ACC112 (cell line): ENCODE measurements around the gene HYAL2.
A peak's percentile ranks its signal among the peaks of the same experiment; 100 is the strongest.

Source experiments
- H2AFZ ChIP-seq: fragments of 200-600 bp; sonication (generic); one replicate; pipeline ENCODE4 v1.6.0; 2017; ENCODE audit warnings: antibody characterized with exemption, low read length; ENCODE audit not compliant: unreplicated experiment
- H3K27ac ChIP-seq: fragments of 200-600 bp; sonication (generic); 2 replicates; pipeline ENCODE4 v1.5.1; 2014; ENCODE audit warnings: low read depth, mild to moderate bottlenecking, antibody characterized with exemption, low read length, moderate library complexity
- H3K27me3 ChIP-seq: fragments of 200-600 bp; sonication (generic); 2 replicates; pipeline ENCODE4 v1.6.1; 2014; ENCODE audit warnings: mild to moderate bottlenecking, antibody characterized with exemption, low read length, moderate library complexity, mixed read lengths; ENCODE audit not compliant: insufficient read depth
- H3K36me3 ChIP-seq: fragments of 200-600 bp; sonication (generic); 2 replicates; pipeline ENCODE4 v1.6.1; 2016; ENCODE audit warnings: mild to moderate bottlenecking, antibody characterized with exemption, low read length, moderate library complexity, mixed read lengths; ENCODE audit not compliant: insufficient read depth
- H3K4me1 ChIP-seq: fragments of 200-600 bp; sonication (generic); one replicate; pipeline ENCODE4 v1.6.1; 2016; ENCODE audit warnings: low read length, mixed read lengths; ENCODE audit not compliant: insufficient read depth, unreplicated experiment, control insufficient read depth
- H3K4me3 ChIP-seq: fragments of 200-600 bp; sonication (generic); 2 replicates; pipeline ENCODE4 v1.5.1; 2014; ENCODE audit warnings: mild to moderate bottlenecking, low read depth, low read length
- H3K79me2 ChIP-seq: fragments of 200-600 bp; sonication (generic); one replicate; pipeline ENCODE4 v1.6.0; 2016; ENCODE audit warnings: low read length; ENCODE audit not compliant: control insufficient read depth, unreplicated experiment, insufficient read depth

HYAL2 gene

GRCh38 chr3:50296721-50297383 lies 25.7 kb downstream of the HYAL2 start:
- Histone ChIP-seq H3K4me3 (no peak overlapping the region; the same call in 1 of the 2 replicates), H3K27me3 (no peaks in the 10 kb centered on the region), H3K79me2 (peaks cover 6% of the 10 kb centered on the region), H3K36me3 (no peaks in the 10 kb centered on the region), H2AFZ (no peak overlapping the region), H3K4me1 (peaks cover 20% of the 10 kb centered on the region), H3K27ac (no peak overlapping the region)

GRCh38 chr3:50295553-50296431 lies 26.8 kb downstream of the HYAL2 start:
- H3K27ac ChIP-seq: no peak overlapping the region
- H3K4me1 ChIP-seq: peaks cover 20% of the 10 kb centered on the region
- H3K27me3 ChIP-seq: no peaks in the 10 kb centered on the region
- no peaks in the 10 kb centered on the region for H3K36me3 ChIP-seq
- no peak overlapping the region for H3K4me3 ChIP-seq
- no peak overlapping the region for H2AFZ ChIP-seq
- peaks cover 17% of the 10 kb centered on the region for H3K79me2 ChIP-seq

DNA sequence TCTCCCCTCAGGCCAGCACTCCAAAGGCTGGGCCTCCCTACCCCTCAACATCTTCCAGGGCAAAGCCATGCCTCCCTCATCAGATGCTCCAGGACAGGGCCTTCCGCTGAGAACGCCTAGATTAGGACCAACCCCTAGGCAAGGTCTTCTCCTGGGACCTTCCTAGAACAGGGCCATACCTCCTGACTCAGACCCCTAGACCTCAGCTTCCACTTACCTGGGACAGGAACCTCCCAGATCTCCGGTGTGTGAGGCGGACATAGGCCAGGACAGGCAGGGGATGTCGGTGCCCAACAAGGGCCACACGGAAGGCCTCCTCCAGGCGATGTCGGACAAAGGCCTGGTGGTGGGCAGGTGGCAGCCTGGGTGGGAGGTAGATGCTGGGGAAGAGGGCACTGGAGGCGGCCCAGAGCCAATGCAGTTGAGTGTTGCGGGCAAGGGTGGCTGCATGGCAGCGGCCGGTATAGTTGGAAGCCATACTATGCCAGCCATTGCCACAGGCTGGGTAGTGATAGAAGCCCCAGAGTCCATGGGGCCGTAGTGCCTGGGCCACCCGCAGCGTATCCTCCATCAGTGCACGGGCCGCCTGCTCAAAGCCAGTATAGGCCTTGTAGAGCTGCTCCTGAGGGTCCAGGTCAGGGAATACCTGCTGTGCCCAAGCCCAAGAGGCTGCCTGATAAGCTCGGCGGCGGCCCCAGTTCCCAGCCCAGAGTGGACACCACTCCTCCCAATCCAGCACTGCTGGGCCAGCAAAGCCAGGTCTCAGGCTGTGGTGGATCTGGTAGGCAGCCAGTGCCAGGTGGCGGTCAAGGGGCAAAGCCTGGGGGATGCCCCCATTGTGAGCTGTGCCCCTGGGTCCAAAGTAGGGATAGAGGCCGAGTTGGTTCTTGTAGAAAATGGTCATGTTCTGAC lies 27.8 kb downstream of the HYAL2 start:
- Histone ChIP-seq H2AFZ (no peak overlapping the region), H3K4me3 (no peak overlapping the region), H3K27ac (no peak overlapping the region), H3K36me3 (no peaks in the 10 kb centered on the region; the same call in 1 of the 2 replicates), H3K27me3 (no peaks in the 10 kb centered on the region), H3K79me2 (peaks cover 27% of the 10 kb centered on the region), H3K4me1 (peaks cover 11% of the 10 kb centered on the region)

DNA sequence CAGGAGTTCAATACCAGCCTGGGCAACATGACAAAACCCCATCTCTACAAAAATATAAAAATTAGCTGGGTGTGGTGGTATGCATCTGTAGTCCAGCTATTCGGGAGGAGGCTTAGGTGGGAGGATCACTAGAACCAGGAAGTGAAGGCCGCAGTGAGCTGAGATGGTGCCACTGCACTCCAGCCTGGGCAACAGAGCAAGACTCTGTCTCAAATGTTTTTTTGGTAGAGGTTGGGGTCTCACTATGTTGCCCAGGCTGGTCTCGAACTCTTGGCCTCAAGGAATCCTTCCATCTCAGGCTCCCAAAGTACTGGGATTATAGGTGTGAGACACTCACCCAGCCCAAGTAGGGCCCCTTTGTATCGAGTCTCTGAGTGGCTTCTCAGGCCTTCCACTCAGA lies 28.5 kb downstream of the HYAL2 start:
- Histone ChIP-seq H3K36me3 (no peaks in the 10 kb centered on the region; the same call in 1 of the 2 replicates), H3K27me3 (no peaks in the 10 kb centered on the region), H2AFZ (no peak overlapping the region), H3K79me2 (peaks cover 32% of the 10 kb centered on the region), H3K4me3 (no peak overlapping the region), H3K4me1 (peaks cover 10% of the 10 kb centered on the region), H3K27ac (no peak overlapping the region)

DNA sequence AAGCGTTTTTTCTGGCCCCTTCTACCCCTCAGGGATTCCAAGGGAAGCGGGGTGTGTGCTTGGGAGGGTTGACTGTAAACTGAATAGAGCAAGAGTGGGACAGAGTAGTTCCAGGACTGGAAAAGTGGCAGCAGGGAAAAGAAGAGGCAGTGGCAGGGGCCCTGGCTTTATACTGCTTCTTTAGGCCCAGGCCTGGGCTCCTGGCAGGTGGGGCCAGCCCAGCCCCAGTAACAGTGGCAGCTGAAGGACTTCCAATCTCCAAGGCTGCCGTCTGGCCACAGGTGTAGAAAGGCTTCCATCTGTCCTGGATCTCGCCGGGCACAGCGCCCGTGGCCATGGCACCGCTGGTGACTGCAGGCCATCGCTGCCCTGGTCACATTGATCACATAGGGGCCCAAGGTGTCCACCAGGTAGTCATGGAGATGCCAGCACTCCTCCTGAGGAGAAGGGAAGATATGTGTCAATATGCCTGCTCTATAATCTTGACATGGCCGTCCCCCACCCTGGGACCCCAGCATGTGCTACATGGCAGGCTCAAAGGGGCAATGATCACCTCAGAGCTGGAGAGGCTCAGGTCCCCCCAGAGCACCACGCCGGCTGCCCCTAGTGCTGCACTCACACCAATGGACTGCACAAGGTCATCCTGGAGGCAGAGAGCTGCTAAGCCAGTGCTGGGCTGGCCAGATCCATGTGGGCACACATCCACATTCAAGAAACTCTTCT lies 29.3 kb downstream of the HYAL2 start:
- H3K79me2 ChIP-seq: peaks cover 29% of the 10 kb centered on the region
- peak overlapping the region; percentile 96; the same call in 1 of the 2 replicates for H3K4me3 ChIP-seq
- peaks cover 9% of the 10 kb centered on the region for H3K4me1 ChIP-seq
- peak overlapping the region; percentile 12; the same call in 1 of the 2 replicates for H3K27ac ChIP-seq
- H2AFZ ChIP-seq: peak overlapping the region; percentile 7
- H3K36me3 ChIP-seq: no peaks in the 10 kb centered on the region; the same call in 1 of the 2 replicates
- H3K27me3 ChIP-seq: no peaks in the 10 kb centered on the region

- H3K27ac ChIP-seq: peak within 1 kb of the TSS; percentile 79
- peaks cover 29% of the 10 kb centered on the region for H3K79me2 ChIP-seq
- no peaks in the 10 kb centered on the region; the same call in 1 of the 2 replicates for H3K36me3 ChIP-seq
- peak within 1 kb of the TSS; percentile 96 for H3K4me3 ChIP-seq
- peaks cover 6% of the 10 kb centered on the region for H3K4me1 ChIP-seq
- peak within 1 kb of the TSS; percentile 7 for H2AFZ ChIP-seq
- H3K27me3 ChIP-seq: no peaks in the 10 kb centered on the region
Observed at GRCh38 chr3:50292159-50293078, 30.1 kb downstream of the HYAL2 start, which contains the start of gene IFRD2. Gene IFRD2 (minus strand): TSS chr3:50292429. CDS start chr3:50292274, 155 bp downstream.

DNA sequence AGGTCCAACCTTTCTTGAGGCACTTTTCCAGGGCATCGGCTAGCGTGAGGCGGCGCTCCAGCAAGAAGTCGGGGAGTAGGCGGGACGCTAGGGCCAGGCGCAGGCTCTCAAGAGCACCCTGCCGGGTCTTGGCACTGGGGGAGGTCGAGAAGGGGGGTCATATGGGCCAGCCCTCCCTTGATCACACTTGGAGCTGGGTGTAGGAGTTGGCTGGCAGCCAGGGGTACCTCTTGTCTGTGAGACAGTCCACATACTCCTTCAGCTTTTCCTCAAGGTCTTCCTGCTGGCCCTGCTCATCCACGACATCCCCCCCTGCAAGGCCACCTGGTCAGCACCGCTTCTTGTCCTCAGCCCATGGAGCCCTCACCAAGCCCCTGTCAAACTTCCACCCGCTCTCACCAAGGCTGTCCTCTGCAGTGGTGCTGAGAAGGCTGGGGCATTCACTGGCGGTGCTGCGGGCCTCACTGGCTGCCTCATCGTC lies 32.3 kb downstream of the HYAL2 start:
- Histone ChIP-seq H3K27me3 (no peaks in the 10 kb centered on the region), H3K27ac (no peak overlapping the region), H3K36me3 (no peaks in the 10 kb centered on the region; the same call in 1 of the 2 replicates), H3K79me2 (peaks cover 29% of the 10 kb centered on the region), H3K4me3 (peak overlapping the region; percentile 96; the same call in 1 of the 2 replicates), H2AFZ (no peak overlapping the region), H3K4me1 (peaks cover 6% of the 10 kb centered on the region)

DNA sequence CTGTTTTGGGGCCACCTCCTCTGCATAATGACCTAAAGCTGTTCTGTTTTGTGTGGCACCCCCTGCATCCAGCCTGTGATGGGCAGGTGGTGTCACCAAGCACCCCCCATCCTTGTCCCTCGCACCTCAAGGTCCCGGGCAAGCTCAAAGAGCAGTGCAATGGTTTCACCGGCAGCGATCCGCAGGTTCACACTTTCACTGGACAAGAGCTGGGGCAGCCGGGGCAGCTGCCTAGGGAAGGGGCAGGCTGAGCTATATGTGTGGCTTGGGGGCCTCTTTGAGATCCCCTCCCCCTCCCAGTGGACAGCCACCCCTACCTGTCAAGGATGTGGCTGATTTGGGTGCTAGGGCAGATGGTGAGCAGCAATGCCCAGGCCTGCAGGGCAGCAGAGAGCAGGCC lies 33.4 kb downstream of the HYAL2 start:
- H3K36me3 ChIP-seq: no peaks in the 10 kb centered on the region; the same call in 1 of the 2 replicates
- H3K27ac ChIP-seq: no peak overlapping the region
- no peak overlapping the region for H2AFZ ChIP-seq
- no peaks in the 10 kb centered on the region for H3K27me3 ChIP-seq
- peaks cover 29% of the 10 kb centered on the region for H3K79me2 ChIP-seq
- peaks cover 6% of the 10 kb centered on the region for H3K4me1 ChIP-seq
- no peak overlapping the region for H3K4me3 ChIP-seq
